Measurements from ENCODE around the gene NOC4L.
"Not testable (repeated sequence)": the region's sequence is repeated elsewhere in the genome, so short reads cannot be mapped to it uniquely, and the experiment has no call there.

The NOC4L gene

DNA sequence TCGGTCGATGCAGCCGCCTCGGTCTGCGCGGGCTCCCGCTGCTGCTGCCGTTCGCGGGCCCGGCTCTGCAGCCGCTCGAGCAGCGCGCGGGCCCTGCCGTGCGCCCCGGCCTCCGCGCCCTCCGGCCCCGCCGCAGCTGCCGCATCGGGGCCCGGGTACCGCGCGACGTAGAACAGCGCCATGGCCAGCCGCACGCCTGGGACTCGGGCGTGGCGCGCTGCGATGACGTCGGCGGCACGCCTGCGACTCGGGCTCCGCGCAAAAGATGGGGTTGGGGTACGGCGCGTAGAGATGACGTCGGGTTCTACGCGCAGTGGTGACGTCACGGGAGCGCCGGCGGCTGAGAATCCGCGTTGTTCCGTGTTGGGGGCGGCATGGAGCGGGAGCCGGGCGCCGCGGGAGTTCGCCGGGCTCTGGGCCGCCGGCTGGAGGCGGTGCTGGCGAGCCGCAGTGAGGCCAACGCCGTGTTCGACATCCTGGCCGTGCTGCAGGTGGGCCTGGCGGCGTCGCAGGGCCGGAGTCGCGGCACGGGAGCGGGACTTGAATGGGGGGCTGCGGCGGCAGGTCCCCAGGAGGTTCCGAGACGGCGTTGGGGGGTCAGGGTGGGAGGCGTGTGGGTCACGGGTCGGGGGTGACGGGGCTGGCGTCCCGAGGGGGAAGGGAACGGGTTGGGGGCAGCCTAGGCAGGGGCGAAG, at the start of gene NOC4L, which contains the start of gene DDX51:
Gene NOC4L, plus strand, starts transcription at position 343 of the 695 bp plus-strand sequence. Its CDS starts 32 bp downstream, at position 375.
Gene DDX51, minus strand, starts transcription at position 205 of the 695 bp plus-strand sequence. Its CDS starts 23 bp downstream, at position 182.
- in situ Hi-C loops (cut with MboI; ENCODE audit: low sequenced_read_pairs) = no loop called here

DNA sequence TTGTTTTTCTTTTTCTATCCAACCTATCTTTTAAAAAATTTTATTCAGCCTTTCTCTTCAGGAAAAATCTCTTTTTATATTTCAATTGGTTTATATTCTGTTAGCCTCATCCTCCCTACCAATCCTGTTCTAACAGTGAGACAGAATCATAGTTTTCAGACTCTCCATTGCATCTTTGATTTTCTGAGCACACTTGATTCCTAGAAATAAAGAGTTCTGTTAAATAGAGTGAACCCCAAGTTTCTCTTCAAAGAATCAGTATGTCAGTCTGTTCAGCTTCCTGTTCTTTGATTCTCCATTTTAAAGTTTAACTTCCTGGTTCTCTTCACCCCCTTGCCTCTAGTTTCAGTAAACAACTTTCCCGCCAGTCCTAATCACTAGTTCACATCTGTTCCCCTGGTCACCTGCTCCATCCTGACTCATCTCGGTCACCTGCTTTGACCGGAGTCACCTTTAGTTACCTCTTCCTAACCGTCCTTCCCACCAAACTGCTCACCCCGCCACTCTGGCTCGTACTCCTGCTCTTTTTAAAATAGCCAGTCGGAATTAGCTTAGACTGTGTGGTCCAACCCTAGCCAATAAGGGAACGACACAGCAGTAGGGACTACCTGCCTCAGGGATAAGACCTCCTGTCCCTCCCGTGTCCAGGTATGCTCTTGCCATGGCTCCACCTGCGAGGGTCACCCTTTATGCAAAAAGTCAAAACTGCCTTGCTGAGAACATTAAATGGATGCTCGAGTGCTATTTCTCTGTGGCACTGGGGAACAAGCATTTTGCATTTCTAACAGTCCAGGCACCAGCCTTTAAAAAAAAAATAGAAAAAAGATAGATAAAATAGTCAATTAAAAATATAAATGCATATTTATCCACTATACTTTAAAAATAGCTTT, 48.5 kb upstream of the NOC4L start:
- in situ Hi-C loops (cut with MboI; ENCODE audit: low sequenced_read_pairs) = no loop called here

DNA sequence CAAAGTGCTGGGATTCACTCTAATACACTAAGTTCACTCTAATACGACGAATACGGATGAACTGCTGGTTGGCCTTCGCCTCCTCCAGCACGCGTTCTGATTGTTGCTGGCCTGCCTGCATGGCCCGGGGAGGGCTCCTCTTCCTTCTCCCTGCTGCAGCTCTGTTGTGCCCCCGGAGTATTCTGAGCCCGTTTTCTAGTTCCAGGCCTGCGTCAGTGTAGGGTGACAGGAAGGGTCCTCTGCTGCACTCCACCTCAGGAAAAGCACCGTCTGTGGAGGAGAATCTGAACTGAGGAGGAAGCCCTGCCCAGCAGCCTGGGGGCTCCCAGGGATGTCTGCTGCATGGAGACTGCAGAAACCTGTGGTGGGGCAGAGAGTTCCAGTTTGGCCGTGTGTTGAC, 44.5 kb upstream of the NOC4L start:
- in situ Hi-C loops (cut with MboI; ENCODE audit: low sequenced_read_pairs) = no loop called here

DNA sequence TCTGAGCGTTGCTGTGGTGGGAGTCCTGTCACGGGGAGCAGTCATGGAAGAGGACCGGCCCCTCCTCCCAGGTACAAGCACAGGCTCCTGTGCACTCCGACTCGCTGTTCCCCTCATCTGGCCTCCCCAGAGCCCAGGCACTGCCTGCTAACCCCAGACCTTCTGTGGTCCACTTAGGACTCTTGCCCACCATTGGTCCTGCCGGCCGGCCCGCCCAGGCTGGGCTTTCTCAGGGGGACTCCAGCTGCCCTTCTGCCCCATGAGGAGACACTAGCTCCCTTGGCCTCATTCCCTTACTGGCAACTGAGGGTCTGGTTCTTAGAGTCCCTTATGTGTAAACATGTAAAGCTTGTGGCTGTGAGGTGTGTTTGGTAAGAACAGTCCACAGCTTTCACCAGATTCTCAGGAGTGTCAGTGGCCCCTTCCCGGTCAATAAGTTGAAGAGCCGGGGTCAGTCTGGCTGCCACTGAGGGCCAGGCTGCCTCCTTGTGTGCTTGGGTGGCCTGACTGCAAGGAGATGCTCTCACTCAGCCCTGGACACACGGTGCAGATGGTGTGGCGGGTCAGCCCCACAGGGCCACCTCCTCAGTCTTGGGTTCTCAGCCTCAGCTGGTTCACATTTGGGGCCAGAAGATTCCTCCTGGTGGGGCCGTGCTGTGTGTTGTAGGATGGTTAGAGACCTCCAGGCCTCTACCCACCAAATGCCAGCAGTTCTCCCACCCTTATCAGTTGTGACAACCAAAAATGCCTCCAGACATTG, 43.8 kb upstream of the NOC4L start:
- in situ Hi-C loops (cut with MboI; ENCODE audit: low sequenced_read_pairs) = no loop called here

DNA sequence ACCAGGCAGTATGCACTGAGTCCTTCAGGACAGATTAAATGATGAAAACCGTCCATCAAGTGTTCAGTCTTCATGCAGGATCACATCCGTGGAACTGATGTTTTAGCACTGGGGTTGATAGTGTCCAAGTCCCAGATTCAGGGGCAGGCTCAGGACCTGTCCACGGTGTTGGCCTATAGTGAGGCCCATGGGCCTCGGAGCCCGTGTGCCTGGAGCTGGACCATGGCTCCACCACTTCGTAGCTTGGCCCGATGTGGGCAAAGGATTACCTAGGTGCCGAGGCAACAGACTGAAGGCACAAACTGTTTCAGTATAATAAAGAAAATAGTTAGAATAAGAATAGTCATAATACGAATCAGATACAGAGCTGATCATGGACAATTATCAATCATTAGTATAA, 42.0 kb upstream of the NOC4L start:
- in situ Hi-C loops (cut with MboI; ENCODE audit: low sequenced_read_pairs) = no loop called here

DNA sequence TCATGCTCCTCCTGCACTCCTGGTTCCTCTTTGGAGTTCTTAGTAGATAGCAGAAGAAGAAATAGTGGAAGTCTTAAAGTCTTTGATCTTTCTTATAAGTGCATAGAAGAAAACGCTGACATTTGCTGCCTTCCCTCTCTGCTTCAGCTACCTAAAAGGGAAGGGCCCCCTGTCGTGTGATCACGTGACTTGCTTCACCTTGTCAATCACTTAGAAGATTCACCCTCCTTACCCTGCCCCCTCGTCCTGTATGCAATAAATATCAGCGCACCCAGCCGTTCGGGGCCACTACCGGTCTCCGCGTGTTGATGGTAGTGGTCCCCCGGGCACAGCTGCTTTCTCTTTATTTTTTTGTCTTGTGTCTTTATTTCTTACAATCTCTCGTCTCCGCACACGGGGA, 41.2 kb upstream of the NOC4L start:
- in situ Hi-C loops (cut with MboI; ENCODE audit: low sequenced_read_pairs) = not testable (repeated sequence)

GRCh38 chr12:132103542-132104308, 40.5 kb upstream of the NOC4L start:
- in situ Hi-C loops (cut with MboI; ENCODE audit: low sequenced_read_pairs) = no loop called here

DNA sequence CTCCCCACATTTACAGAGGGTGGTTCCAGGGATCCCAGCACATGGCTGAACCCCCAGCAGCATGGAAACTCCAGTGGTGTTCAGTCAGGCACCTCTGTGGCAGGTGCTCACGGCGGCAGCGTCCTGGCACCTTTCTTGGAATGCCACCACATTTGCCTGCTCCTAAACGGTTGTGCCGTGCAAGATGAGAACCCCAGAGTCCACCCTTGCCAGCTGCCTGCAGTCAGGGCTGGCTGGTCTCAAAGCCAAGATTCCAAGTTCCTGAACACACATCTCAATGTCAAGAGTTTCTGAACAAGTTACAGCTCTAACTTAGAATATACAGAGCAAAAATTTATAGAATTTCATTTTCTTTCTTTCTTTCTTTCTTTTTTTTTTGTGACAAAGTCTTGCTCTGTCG, 38.8 kb upstream of the NOC4L start:
- in situ Hi-C loops (cut with MboI; ENCODE audit: low sequenced_read_pairs) = no loop called here

- in situ Hi-C loops (cut with MboI; ENCODE audit: low sequenced_read_pairs) = no loop called here
These were observed 37.3 kb upstream of the NOC4L start for GRCh38 chr12:132106921-132107320.

- in situ Hi-C loops (cut with MboI; ENCODE audit: low sequenced_read_pairs) = no loop called here
These were observed 35.9 kb upstream of the NOC4L start for GRCh38 chr12:132108211-132108832.

DNA sequence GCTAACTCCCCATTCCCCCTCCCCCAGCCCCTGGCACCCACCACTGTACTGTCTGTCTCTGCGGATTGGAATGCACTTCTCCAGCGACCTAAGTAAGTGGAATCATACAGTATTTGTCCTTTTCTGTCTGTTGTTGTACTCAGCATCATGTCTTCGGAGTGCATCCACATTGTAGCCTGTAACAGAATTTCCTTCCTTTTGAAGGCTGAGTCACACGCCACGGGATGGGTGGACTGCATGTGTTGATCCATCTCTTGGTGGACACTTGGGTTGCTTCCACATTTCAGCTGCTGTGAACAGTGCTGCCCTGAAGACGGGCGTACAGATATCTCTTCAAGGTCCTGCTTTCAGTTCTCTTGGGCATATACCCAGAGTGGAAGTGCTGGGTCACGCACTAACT, 34.5 kb upstream of the NOC4L start:
- in situ Hi-C loops (cut with MboI; ENCODE audit: low sequenced_read_pairs) = no loop called here

- in situ Hi-C loops (cut with MboI; ENCODE audit: low sequenced_read_pairs) = no loop called here
These were observed 33.6 kb upstream of the NOC4L start for GRCh38 chr12:132110677-132111076.

GRCh38 chr12:132111654-132112304, 32.5 kb upstream of the NOC4L start:
- in situ Hi-C loops (cut with MboI; ENCODE audit: low sequenced_read_pairs) = no loop called here

DNA sequence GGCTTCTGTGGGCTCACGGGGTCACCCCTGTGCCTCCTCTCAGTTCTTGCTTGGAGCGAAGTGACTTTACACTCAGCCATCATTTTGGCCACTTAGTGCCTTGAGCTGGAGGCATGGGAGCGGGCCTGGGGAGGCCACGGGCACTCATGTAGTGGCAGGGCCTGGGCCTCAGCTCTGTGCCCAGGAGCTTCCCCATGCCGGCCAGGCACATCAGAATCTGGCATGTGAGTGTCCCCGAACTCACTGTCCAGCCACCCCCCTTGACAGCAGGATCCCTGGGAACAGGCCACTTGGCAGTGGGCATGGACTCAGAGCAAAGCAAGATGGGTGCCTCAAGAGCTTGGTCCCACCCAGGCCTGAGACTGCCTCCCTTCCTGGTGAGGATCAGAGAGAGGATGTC, 29.6 kb upstream of the NOC4L start:
- in situ Hi-C loops (cut with MboI; ENCODE audit: low sequenced_read_pairs) = no loop called here

- in situ Hi-C loops (cut with MboI; ENCODE audit: low sequenced_read_pairs) = no loop called here
These were observed 28.8 kb upstream of the NOC4L start for GRCh38 chr12:132115500-132115899.

- in situ Hi-C loops (cut with MboI; ENCODE audit: low sequenced_read_pairs) = no loop called here
These were observed 27.3 kb upstream of the NOC4L start for GRCh38 chr12:132116709-132117557.

DNA sequence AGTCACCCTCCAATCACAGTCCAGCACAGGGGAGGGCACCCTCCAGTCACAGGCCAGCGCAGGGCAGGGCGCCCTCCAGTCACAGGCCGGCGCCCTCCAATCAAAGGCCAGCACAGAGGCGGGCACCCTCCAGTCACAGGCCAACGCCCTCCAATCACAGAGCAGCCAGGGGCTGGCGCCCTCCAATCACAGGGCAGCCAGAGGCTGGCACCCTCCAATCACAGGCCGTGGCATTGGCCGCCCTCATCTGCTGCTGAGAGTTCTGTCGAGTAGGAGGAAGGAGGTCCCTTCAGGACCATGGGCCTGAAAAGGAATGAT, 26.7 kb upstream of the NOC4L start:
- in situ Hi-C loops (cut with MboI; ENCODE audit: low sequenced_read_pairs) = no loop called here

DNA sequence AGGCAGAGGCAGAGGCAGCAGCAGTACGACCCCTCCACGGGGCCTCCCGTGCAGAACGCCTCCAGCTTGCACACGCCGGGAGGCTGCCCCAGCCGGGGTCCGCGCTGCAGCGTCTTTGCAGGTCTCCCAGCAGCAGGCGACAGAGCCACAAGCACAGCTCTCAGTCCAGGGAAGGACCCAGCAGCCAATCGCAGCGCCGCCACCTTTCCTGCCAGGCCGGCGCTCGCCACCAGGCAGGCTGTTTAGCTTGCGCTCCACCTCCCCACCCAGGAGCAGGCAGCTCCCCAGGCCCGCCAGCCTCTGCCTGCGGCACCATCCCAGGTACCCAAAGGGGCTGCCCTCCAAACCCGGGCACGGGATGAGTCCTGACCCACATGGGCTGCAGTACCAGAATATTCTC, 25.4 kb upstream of the NOC4L start:
- in situ Hi-C loops (cut with MboI; ENCODE audit: low sequenced_read_pairs) = no loop called here

DNA sequence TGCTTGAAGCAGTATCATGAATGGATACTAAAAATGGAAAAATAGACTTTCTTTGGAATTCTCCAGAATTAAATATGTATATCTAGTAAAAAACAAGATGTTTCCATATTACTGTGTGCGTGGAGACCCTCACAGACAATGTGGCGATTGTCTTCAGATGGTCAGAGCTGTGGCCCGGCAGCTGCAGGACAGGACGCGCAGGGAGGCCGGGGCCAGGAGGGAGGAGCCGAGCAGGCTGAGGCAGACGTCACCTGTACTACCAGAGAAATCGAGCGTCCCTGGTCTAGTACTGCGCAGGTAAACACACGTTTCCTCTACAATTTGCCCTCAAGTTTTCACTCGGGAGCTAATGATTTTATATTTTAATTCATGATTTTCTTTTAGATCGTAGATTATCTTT, 23.0 kb upstream of the NOC4L start:
- in situ Hi-C loops (cut with MboI; ENCODE audit: low sequenced_read_pairs) = no loop called here
